Measurements from ENCODE around the gene GNPDA1.
"Not testable (repeated sequence)": the region's sequence is repeated elsewhere in the genome, so short reads cannot be mapped to it uniquely, and the experiment has no call there.

Gene GNPDA1

GRCh38 chr5:142012792-142013388 lies at the start of gene GNPDA1:
TSS of gene GNPDA1 (minus strand) at chr5:142013027. CDS start at chr5:142012035, 992 bp downstream.
- peak; percentile 54 for DNase-seq (ENCODE audit: low spot score)

DNA sequence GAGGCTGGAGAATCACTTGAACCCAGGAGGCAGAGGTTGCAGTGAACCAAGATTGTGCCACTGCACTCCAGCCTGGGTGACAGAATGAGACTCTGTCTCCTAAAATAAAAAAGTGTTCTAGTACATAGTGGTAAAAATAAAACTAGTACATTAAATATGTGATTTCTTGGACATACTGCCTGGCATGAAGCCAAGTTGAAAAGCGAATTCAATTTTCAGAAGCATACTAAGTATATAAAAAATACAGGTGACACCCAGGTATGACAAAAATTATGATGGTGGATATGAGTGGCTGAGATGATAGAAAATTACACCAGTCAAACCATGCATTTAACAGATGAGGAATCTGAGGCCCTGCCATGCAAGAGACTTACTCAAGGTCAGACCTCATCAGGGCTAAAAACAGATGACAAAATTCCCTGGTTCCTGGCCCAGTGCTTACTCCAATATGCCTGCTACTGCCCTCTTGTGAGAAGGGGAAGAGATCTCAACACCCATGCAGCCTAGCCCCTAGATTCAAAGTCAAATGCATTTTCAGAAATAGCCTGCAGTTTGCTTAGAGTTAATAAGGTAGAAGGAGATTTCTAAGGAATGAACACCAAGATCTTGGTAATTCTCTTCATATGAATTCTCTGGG lies 46.6 kb upstream of the GNPDA1 start:
- no peak for DNase-seq (ENCODE audit: low spot score)

DNA sequence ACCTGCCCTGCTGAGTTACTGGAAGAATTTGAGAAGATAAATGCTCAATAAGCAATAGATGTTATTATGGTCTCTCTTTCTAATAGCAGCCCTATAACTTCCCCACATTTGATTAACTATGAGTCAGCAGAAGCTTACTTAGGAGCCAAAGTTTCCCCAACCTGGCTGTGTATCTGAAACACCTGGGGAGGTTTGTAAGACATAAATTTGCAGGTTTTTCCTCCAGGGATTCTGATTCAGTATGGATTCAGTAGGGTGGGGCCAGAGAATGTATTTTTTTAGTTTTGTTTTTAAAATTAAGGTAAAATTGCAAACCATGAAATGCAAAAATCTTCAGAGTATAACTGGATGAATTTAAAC lies 44.9 kb upstream of the GNPDA1 start:
- no peak for DNase-seq (ENCODE audit: low spot score)

GRCh38 chr5:142056816-142057696 lies 44.2 kb upstream of the GNPDA1 start:
- no peak for DNase-seq (ENCODE audit: low spot score)

DNA sequence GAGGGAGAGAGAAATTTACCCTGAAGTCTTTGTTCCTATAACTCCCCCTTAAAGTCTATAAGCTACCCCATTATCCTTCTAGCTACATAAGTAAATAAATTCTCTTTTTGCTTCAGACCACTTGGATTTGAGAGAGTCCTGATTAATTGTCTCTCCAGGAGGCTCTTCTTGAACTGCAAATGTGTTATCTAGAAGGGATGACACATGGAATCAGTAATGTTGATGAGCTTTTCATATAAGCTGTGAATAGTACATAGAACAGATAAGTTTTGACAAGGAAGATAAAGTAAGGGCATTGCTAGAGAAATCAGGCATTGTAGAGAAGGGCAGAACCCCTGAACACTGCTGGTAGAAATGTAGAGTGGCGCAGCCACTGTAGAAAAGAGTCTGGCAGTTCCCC lies 42.5 kb upstream of the GNPDA1 start:
- DNase-seq (ENCODE audit: low spot score): no peak

GRCh38 chr5:142053426-142054151 lies 40.8 kb upstream of the GNPDA1 start:
- peak; percentile 47 for DNase-seq (ENCODE audit: low spot score)

GRCh38 chr5:142052026-142052425 lies 39.2 kb upstream of the GNPDA1 start:
- DNase-seq (ENCODE audit: low spot score): not testable (repeated sequence)

- no peak for DNase-seq (ENCODE audit: low spot score)
These were observed 35.4 kb upstream of the GNPDA1 start for GRCh38 chr5:142048272-142048671.

DNA sequence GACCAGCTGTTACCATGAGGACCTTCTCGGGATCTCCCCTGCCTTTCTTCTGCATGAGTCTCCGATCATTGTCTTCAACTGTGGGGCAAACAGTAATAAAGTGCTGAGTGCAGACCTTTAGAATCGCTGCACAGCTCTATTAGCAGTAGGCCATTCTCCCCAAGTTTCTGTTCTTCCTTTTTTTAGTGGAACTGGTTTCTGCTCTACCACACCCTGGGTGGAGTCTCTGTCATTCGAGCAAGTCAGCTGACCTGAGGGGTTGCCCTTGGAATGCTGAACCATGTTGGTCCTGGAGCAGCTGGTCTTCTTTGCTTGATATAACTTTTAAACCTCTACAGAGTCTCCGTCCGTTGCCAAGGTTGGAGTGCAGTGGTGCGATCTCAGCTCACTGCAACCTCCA lies 33.4 kb upstream of the GNPDA1 start:
- DNase-seq (ENCODE audit: low spot score): no peak

GRCh38 chr5:142040881-142041280 lies 28.1 kb upstream of the GNPDA1 start:
- DNase-seq (ENCODE audit: low spot score): not testable (repeated sequence)

GRCh38 chr5:142040285-142040684 lies 27.5 kb upstream of the GNPDA1 start:
- DNase-seq (ENCODE audit: low spot score): no peak

DNA sequence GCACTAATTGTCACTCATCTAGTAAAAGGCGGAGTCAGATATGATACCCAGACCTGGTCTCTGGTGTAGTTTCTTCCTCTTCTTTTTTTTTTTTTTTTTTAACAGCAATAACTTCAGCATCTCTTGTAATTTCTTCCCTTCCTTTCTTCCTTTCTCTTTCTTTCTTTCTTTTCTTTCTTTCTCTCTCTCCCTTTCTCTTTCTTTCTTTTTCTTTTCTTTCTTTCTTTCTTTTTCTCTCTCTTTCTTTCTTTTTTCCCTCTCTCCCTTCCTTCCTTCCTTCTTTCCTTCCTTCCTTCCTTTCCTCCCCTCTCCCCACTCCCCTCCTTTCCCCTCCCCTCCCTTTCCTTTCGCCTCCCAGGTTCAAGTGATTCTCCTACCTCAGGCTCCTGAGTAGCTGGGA lies 25.9 kb upstream of the GNPDA1 start:
- no peak for DNase-seq (ENCODE audit: low spot score)

DNA sequence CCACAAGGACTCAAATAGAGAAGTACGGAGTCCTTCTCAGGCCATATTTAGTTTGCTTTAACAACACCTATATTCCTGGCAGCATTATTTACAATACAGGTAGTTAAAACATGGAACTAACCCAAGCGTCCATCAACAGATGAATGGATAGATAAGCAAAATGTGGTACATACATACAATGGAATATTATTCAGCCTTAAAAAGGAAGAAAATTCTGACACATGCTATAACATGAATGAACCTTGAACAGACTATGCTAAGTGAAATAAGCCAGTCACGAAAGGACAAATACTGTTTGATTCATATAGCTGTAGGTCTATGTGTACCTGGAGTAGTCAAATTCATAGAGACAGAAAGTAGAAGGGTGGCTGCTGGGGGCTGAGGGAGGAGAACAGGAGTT lies 24.8 kb upstream of the GNPDA1 start:
- DNase-seq (ENCODE audit: low spot score): not testable (repeated sequence)

- no peak for DNase-seq (ENCODE audit: low spot score)
These were observed 24.1 kb upstream of the GNPDA1 start for GRCh38 chr5:142036918-142037317.

DNA sequence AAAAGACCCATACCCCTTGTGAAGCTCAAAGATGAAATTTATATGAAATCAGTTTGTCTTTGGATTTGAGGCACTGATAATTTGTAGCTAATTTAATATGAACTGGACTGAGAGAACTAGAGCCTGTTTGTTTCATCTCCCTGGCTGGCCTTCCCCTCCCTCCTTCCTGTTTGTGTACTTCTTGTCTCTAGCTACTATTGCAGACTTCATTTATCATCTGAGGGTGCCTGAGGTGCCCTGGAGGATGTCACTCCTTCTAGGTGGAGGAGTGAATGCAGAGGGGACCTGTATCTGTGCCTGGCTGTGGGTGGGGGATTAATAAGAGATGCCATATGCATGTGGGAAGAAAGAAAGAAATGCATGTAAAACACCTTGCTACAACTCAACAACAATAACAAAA lies 22.2 kb upstream of the GNPDA1 start:
- DNase-seq (ENCODE audit: low spot score): no peak

GRCh38 chr5:142033632-142034567 lies 21.1 kb upstream of the GNPDA1 start:
- DNase-seq (ENCODE audit: low spot score): not testable (repeated sequence)

GRCh38 chr5:142032747-142033631 lies 20.2 kb upstream of the GNPDA1 start:
- no peak for DNase-seq (ENCODE audit: low spot score)

DNA sequence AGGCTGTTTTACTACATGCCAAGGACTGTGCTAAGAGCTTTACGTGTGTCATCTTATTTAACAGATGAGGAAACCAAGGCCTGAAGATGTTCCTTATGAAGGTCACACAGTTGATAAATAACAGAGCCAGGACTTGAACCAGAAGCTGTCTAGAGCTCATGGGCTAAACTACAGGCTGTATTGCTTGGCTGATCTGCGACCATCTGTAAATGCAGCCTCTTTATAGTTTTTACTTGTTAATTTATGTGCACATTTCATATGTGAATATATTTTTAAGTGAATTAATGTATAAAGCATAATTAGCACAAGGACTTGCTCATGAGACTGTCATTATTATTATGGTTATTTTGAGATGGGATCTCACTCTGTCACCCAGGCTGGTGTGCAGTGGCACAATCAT lies 19.3 kb upstream of the GNPDA1 start:
- DNase-seq (ENCODE audit: low spot score): no peak

- no peak for DNase-seq (ENCODE audit: low spot score)
These were observed 12.8 kb upstream of the GNPDA1 start for GRCh38 chr5:142025637-142026036.

DNA sequence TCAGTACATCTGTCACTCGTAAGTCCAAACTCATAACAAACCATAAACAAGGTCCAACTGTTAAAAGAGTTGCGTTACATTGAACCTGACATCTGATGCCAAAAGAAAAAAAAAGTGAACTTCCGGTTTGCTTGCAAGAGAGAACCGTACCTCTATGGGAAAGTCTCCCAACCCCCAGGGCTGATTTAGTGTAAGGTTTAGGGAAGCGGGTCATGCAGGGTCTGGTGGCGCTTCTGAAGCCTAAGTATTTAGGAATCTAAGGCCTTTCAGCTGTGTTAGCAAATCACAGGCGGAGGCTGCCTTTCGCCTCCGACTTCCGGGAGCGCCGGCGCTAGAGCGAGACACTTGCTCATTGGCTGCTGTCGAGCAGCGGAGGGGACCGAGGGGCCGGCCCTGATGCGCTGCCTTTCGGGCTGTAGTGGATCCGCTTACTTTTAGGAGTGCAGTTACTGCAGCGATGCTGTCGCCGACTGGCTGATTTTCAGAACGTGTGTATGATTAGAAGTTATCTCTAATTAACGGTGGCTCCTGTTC lies 12.0 kb upstream of the GNPDA1 start:
- DNase-seq (ENCODE audit: low spot score): peak; percentile 78
